SU-DHL-6 (cell line): ENCODE data around the gene RNF123.

Experiments
- H2AFZ ChIP-seq: fragments of 200-600 bp; sonication (generic); 2 replicates; pipeline ENCODE4 v1.6.1; 2014; ENCODE audit warnings: low read depth, mild to moderate bottlenecking, moderate library complexity, mixed read lengths, antibody characterized with exemption, low read length; ENCODE audit not compliant: severe bottlenecking
- H3F3A ChIP-seq: fragments of 200-600 bp; shearing (Covaris generic); 2 replicates; pipeline ENCODE4 v1.6.0; 2016; ENCODE audit warnings: antibody characterized with exemption, mild to moderate bottlenecking; ENCODE audit not compliant: insufficient read depth
- H3K27ac ChIP-seq: fragments of 200-600 bp; sonication (generic); 2 replicates; pipeline ENCODE4 v1.5.1; 2016; ENCODE audit warnings: low read depth, mild to moderate bottlenecking, low read length, moderate library complexity, mixed read lengths
- H3K27me3 ChIP-seq: fragments of 200-600 bp; sonication (generic), shearing (Covaris generic); 2 replicates; pipeline ENCODE4 v1.6.0; 2014; ENCODE audit warnings: mild to moderate bottlenecking, low read length
- H3K36me3 ChIP-seq: fragments of 200-600 bp; sonication (generic); 2 replicates; pipeline ENCODE4 v1.6.1; 2014; ENCODE audit warnings: mild to moderate bottlenecking, low read length, mixed read lengths
- H3K4me2 ChIP-seq: fragments of 300-600, 200-600 bp; shearing (Covaris generic), sonication (generic); 2 replicates; pipeline ENCODE4 v1.6.0; 2014; ENCODE audit warnings: low read length, low read depth, mild to moderate bottlenecking; ENCODE audit not compliant: poor library complexity, severe bottlenecking
- H3K4me3 ChIP-seq: fragments of 200-600 bp; sonication (generic); 2 replicates; pipeline ENCODE4 v1.5.1; 2014; ENCODE audit warnings: antibody characterized with exemption, low read length, mild to moderate bottlenecking, mixed read lengths; ENCODE audit not compliant: insufficient read depth, poor library complexity, severe bottlenecking
- H3K79me2 ChIP-seq: fragments of 200-600 bp; sonication (generic); 2 replicates; pipeline ENCODE4 v1.6.1; 2014; ENCODE audit warnings: mild to moderate bottlenecking, low read length, moderate library complexity; ENCODE audit not compliant: insufficient read depth
- H3K9ac ChIP-seq: fragments of 200-600 bp; sonication (generic); 2 replicates; pipeline ENCODE4 v1.7.0; 2014; ENCODE audit warnings: mild to moderate bottlenecking, low read length
- H3K9me2 ChIP-seq: fragments of 200-600 bp; sonication (generic); replicated peaks from 2 replicates; pipeline ENCODE4 v1.6.1; 2014; ENCODE audit warnings: low read length; ENCODE audit not compliant: insufficient read depth
- H3K9me3 ChIP-seq: fragments of 200-600 bp; sonication (generic); 2 replicates; pipeline ENCODE4 v1.6.1; 2014; ENCODE audit warnings: low read length, mixed read lengths; ENCODE audit not compliant: insufficient read depth
- H4K20me1 ChIP-seq: fragments of 200-600 bp; sonication (generic); 2 replicates; pipeline ENCODE4 v1.6.1; 2014; ENCODE audit warnings: low read depth, mild to moderate bottlenecking, antibody characterized with exemption, low read length, moderate library complexity, mixed read lengths
- EZH2phosphoT487 ChIP-seq: fragments of 200-600 bp; sonication (generic), shearing (Covaris generic); conservative IDR thresholded peaks from 2 replicates; pipeline ENCODE4 v1.6.1; 2018; ENCODE audit warnings: mild to moderate bottlenecking, antibody characterized with exemption, low read length, moderate library complexity, mixed read lengths
- TF ChIP-seq, protein P1 (sequence below): fragments of 200-600 bp; sonication (generic); IDR thresholded peaks from one replicate; pipeline ENCODE4 v1.5.1; 2017; ENCODE audit warnings: antibody characterized with exemption, mild to moderate bottlenecking, low read length, moderate library complexity; ENCODE audit not compliant: insufficient read depth, poor library complexity, severe bottlenecking

Gene RNF123

GRCh38 chr3:49667701-49668413 is 21.5 kb upstream of the RNF123 start:
- no peak overlapping the region for H3K4me3 ChIP-seq
- no peaks in the 10 kb centered on the region for H3K9me2 ChIP-seq
- H3K4me2 ChIP-seq, result no peak overlapping the region
- no peaks in the 10 kb centered on the region for H4K20me1 ChIP-seq
- H3K27ac ChIP-seq, result no peak overlapping the region
- H3K79me2 ChIP-seq, result no peaks in the 10 kb centered on the region
- H3K36me3 ChIP-seq, result no peaks in the 10 kb centered on the region
- no peak for TF ChIP-seq EZH2phosphoT487
- no peaks in the 10 kb centered on the region for H3K9me3 ChIP-seq
- H3K27me3 ChIP-seq, result no peaks in the 10 kb centered on the region
- no peak overlapping the region for H3K9ac ChIP-seq
- H2AFZ ChIP-seq, result no peak overlapping the region
- 0 out of 2 replicates have a peak, but pooled peaks cover 5% of the 10 kb centered on the region for H3F3A ChIP-seq

DNA sequence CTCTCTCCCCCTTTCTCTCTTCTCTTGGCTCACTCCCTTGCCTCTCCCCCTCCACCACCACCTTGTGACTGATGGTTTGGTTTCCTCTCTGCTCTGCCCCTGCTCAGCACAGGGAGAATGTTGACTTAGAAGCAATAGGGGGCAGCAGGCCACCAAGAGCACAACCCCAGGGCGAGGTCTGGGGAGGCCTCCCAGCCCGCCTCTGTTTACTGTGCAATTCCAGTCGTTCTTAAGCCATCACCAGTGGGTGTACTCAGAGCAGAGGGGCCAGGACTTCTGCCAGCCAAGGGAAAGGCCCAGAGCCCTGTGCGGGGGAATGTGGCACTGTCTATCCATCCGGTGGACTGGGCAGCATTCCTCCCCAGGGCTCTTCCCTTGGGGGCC is 21.0 kb upstream of the RNF123 start:
- H2AFZ ChIP-seq, result no peak overlapping the region
- H3K27ac ChIP-seq, result no peak overlapping the region
- no peak overlapping the region for H3K9ac ChIP-seq
- H3K9me3 ChIP-seq, result no peaks in the 10 kb centered on the region
- H3F3A ChIP-seq, result 0 out of 2 replicates have a peak, but pooled peaks cover 5% of the 10 kb centered on the region
- no peak overlapping the region for H3K4me3 ChIP-seq
- H3K9me2 ChIP-seq, result no peaks in the 10 kb centered on the region
- TF ChIP-seq, protein P1, sequence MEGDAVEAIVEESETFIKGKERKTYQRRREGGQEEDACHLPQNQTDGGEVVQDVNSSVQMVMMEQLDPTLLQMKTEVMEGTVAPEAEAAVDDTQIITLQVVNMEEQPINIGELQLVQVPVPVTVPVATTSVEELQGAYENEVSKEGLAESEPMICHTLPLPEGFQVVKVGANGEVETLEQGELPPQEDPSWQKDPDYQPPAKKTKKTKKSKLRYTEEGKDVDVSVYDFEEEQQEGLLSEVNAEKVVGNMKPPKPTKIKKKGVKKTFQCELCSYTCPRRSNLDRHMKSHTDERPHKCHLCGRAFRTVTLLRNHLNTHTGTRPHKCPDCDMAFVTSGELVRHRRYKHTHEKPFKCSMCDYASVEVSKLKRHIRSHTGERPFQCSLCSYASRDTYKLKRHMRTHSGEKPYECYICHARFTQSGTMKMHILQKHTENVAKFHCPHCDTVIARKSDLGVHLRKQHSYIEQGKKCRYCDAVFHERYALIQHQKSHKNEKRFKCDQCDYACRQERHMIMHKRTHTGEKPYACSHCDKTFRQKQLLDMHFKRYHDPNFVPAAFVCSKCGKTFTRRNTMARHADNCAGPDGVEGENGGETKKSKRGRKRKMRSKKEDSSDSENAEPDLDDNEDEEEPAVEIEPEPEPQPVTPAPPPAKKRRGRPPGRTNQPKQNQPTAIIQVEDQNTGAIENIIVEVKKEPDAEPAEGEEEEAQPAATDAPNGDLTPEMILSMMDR, result no peak
- no peak for TF ChIP-seq EZH2phosphoT487
- no peaks in the 10 kb centered on the region; the same call in 1 of the 2 replicates for H3K79me2 ChIP-seq
- no peaks in the 10 kb centered on the region for H4K20me1 ChIP-seq
- no peaks in the 10 kb centered on the region for H3K27me3 ChIP-seq
- H3K4me2 ChIP-seq, result no peak overlapping the region
- no peaks in the 10 kb centered on the region for H3K36me3 ChIP-seq

DNA sequence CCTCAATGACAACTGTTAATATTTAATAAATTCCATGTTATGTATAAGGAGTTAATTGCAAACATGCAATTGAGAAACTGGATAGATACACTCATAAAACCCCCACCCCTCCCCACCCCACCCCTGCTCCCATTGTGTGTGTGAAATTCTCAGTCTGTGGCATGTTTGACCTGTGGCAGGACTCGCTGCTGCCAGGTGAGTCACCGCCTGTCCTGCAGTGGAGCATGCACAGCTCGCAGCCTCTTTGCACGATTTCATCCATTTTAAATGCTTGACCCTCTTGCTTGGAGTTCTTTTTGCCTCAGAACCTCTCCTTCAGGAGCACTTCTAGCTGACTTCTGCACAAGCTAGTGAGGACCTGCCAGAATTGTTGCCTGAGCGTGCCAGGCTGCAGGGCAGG is 20.5 kb upstream of the RNF123 start:
- H3K27ac ChIP-seq, result no peak overlapping the region
- H3K4me2 ChIP-seq, result no peak overlapping the region
- H4K20me1 ChIP-seq, result no peaks in the 10 kb centered on the region
- H3K9ac ChIP-seq, result no peak overlapping the region
- no peaks in the 10 kb centered on the region; the same call in 1 of the 2 replicates for H3K79me2 ChIP-seq
- H3K36me3 ChIP-seq, result no peaks in the 10 kb centered on the region
- no peaks in the 10 kb centered on the region for H3K27me3 ChIP-seq
- H3F3A ChIP-seq, result 0 out of 2 replicates have a peak, but pooled peaks cover 5% of the 10 kb centered on the region
- H3K9me3 ChIP-seq, result no peaks in the 10 kb centered on the region
- no peak overlapping the region for H3K4me3 ChIP-seq
- TF ChIP-seq EZH2phosphoT487, result no peak
- TF ChIP-seq, protein P1, result no peak
- H3K9me2 ChIP-seq, result no peaks in the 10 kb centered on the region
- no peak overlapping the region for H2AFZ ChIP-seq

- H3K4me3 ChIP-seq, result no peak overlapping the region
- H4K20me1 ChIP-seq, result no peaks in the 10 kb centered on the region
- no peak overlapping the region for H3K27ac ChIP-seq
- H3K9me3 ChIP-seq, result no peaks in the 10 kb centered on the region
- H3K9ac ChIP-seq, result no peak overlapping the region
- no peaks in the 10 kb centered on the region; the same call in 1 of the 2 replicates for H3K79me2 ChIP-seq
- H3K4me2 ChIP-seq, result no peak overlapping the region
- no peaks in the 10 kb centered on the region for H3K9me2 ChIP-seq
- H3K36me3 ChIP-seq, result no peaks in the 10 kb centered on the region
- TF ChIP-seq, protein P1, result no peak
- TF ChIP-seq EZH2phosphoT487, result no peak
- no peaks in the 10 kb centered on the region for H3K27me3 ChIP-seq
- 0 out of 2 replicates have a peak, but pooled peaks cover 5% of the 10 kb centered on the region for H3F3A ChIP-seq
- no peak overlapping the region for H2AFZ ChIP-seq
These were observed 20.0 kb upstream of the RNF123 start for GRCh38 chr3:49669352-49669751.
